Measurements from ENCODE around the gene MTMR1.

The MTMR1 gene

DNA sequence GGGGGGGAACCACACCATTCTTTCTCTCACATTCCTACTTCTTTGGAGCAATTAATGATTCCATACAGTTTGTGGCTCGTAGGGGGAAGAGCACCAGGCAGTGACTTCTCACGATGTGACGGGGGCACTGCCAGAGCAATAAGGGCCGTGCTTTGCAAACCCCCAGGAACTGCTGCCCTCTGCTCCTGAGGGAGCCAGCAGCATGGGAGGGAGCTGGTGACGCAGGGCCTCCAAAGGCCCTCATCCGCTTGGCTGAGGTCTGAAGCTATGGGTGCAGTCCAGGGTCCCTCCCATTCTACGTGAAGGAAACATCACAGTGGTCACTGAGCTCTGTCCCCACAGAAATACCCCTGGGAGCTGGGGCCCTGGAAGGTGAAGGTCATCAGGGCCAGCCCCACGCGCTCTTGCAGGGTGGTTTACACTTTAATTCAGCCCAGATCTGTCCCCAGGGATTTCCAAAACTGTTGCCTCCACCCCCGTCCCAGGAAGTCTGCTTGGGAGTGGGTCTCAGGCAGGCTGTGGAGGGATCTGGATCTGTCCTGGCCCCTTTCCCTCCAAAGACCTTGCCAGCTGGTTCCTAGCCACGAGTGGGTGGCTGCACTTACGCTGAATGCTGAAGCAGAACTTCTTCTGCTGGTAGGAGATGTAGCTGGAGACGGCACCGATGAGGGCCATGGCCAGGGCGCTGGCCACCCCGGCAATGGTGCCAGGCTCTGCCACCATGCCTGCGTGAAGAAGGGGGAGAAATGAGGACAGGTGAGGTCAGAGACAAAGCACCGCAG, 82.6 kb downstream of the MTMR1 start:
- H3K27me3 ChIP-seq (ENCODE audit: low read length), result no peaks in the 10 kb centered on the region
- no peaks in the 10 kb centered on the region for H3K9me3 ChIP-seq (ENCODE audit: insufficient read depth, low read length)
- no peaks in the 10 kb centered on the region for H4K20me1 ChIP-seq (ENCODE audit: low read depth, low read length)
- no peaks in the 10 kb centered on the region for H3K79me2 ChIP-seq (ENCODE audit: insufficient read depth, low read length)
- H3K9me2 ChIP-seq (replicated peaks; ENCODE audit: insufficient read depth, low read length), result no peaks in the 10 kb centered on the region
- no peak overlapping the region for H3K4me2 ChIP-seq (ENCODE audit: low read depth, low read length, poor library complexity, severe bottlenecking)
- H3F3A ChIP-seq (ENCODE audit: insufficient read depth), result no peaks in the 10 kb centered on the region
- TF ChIP-seq EZH2phosphoT487 (conservative IDR thresholded peaks at IDR 0.05; ENCODE audit: low read length), result no peak
- TF ChIP-seq, protein P1, sequence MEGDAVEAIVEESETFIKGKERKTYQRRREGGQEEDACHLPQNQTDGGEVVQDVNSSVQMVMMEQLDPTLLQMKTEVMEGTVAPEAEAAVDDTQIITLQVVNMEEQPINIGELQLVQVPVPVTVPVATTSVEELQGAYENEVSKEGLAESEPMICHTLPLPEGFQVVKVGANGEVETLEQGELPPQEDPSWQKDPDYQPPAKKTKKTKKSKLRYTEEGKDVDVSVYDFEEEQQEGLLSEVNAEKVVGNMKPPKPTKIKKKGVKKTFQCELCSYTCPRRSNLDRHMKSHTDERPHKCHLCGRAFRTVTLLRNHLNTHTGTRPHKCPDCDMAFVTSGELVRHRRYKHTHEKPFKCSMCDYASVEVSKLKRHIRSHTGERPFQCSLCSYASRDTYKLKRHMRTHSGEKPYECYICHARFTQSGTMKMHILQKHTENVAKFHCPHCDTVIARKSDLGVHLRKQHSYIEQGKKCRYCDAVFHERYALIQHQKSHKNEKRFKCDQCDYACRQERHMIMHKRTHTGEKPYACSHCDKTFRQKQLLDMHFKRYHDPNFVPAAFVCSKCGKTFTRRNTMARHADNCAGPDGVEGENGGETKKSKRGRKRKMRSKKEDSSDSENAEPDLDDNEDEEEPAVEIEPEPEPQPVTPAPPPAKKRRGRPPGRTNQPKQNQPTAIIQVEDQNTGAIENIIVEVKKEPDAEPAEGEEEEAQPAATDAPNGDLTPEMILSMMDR (IDR thresholded peaks at IDR 0.05; ENCODE audit: insufficient read depth, low read length, poor library complexity, severe bottlenecking), result no peak
- H3K36me3 ChIP-seq (ENCODE audit: low read length), result no peaks in the 10 kb centered on the region
- no peak overlapping the region for H3K4me3 ChIP-seq (ENCODE audit: insufficient read depth, low read length, poor library complexity, severe bottlenecking)
- H3K9ac ChIP-seq (ENCODE audit: low read length), result no peak overlapping the region
- H2AFZ ChIP-seq (ENCODE audit: low read depth, low read length, severe bottlenecking), result no peak overlapping the region
- H3K27ac ChIP-seq (ENCODE audit: low read depth, low read length), result no peak overlapping the region

DNA sequence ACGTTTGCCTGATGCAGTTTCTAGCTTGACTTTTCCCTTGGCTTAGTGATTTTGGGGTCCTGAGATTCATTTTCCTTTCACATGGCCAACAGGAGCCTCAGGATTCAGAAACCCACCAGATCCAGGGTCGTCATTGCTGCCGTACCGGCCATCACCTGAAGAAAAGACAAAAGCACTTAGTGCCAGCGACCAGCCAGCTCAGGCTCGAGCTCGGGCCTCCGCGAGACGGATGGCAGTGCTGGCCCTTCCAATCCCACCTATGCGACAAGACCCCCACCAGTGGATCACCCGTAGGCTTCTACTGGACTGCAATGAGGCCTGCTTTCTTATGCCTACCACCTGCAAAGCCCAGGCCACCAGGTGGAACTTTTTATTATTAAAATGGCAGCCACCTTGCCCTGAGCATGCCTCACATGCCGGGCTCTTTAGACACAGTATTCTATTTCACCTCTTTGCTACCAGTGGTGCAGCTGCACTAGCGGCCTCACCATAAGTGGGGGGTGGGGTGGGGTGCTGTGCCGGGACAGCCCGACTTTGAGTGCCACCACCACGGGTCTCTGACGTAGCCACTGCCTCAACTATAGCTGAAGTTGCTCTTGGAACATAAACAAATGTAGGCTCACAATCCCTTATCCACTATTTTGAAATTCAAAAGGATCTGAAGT, 84.3 kb downstream of the MTMR1 start:
- Histone ChIP-seq H3K79me2 (ENCODE audit: insufficient read depth, low read length) (no peaks in the 10 kb centered on the region), H3K4me2 (ENCODE audit: low read depth, low read length, poor library complexity, severe bottlenecking) (no peak overlapping the region), H2AFZ (ENCODE audit: low read depth, low read length, severe bottlenecking) (no peak overlapping the region), H4K20me1 (ENCODE audit: low read depth, low read length) (no peaks in the 10 kb centered on the region), H3K9ac (ENCODE audit: low read length) (no peak overlapping the region), H3K9me3 (ENCODE audit: insufficient read depth, low read length) (no peaks in the 10 kb centered on the region), H3F3A (ENCODE audit: insufficient read depth) (no peaks in the 10 kb centered on the region), H3K4me3 (ENCODE audit: insufficient read depth, low read length, poor library complexity, severe bottlenecking) (no peak overlapping the region), H3K36me3 (ENCODE audit: low read length) (no peaks in the 10 kb centered on the region), H3K9me2 (replicated peaks; ENCODE audit: insufficient read depth, low read length) (no peaks in the 10 kb centered on the region), H3K27me3 (ENCODE audit: low read length) (no peaks in the 10 kb centered on the region), H3K27ac (ENCODE audit: low read depth, low read length) (no peak overlapping the region)
- TF ChIP-seq, protein P1 (IDR thresholded peaks at IDR 0.05; ENCODE audit: insufficient read depth, low read length, poor library complexity, severe bottlenecking), result no peak
- no peak for TF ChIP-seq EZH2phosphoT487 (conservative IDR thresholded peaks at IDR 0.05; ENCODE audit: low read length)

GRCh38 chrX:150779385-150779784, 86.2 kb downstream of the MTMR1 start:
- H2AFZ ChIP-seq (ENCODE audit: low read depth, low read length, severe bottlenecking), result no peak overlapping the region
- no peaks in the 10 kb centered on the region for H3K27me3 ChIP-seq (ENCODE audit: low read length)
- H3K36me3 ChIP-seq (ENCODE audit: low read length), result no peaks in the 10 kb centered on the region
- H3K9ac ChIP-seq (ENCODE audit: low read length), result no peak overlapping the region
- H3F3A ChIP-seq (ENCODE audit: insufficient read depth), result no peaks in the 10 kb centered on the region
- no peak overlapping the region for H3K4me3 ChIP-seq (ENCODE audit: insufficient read depth, low read length, poor library complexity, severe bottlenecking)
- no peaks in the 10 kb centered on the region for H3K9me2 ChIP-seq (replicated peaks; ENCODE audit: insufficient read depth, low read length)
- no peak overlapping the region for H3K4me2 ChIP-seq (ENCODE audit: low read depth, low read length, poor library complexity, severe bottlenecking)
- H3K9me3 ChIP-seq (ENCODE audit: insufficient read depth, low read length), result no peaks in the 10 kb centered on the region
- no peak overlapping the region for H3K27ac ChIP-seq (ENCODE audit: low read depth, low read length)
- no peaks in the 10 kb centered on the region for H4K20me1 ChIP-seq (ENCODE audit: low read depth, low read length)
- TF ChIP-seq EZH2phosphoT487 (conservative IDR thresholded peaks at IDR 0.05; ENCODE audit: low read length), result no peak
- TF ChIP-seq, protein P1 (IDR thresholded peaks at IDR 0.05; ENCODE audit: insufficient read depth, low read length, poor library complexity, severe bottlenecking), result no peak
- H3K79me2 ChIP-seq (ENCODE audit: insufficient read depth, low read length), result no peaks in the 10 kb centered on the region
